H1 (cell line): ENCODE data around the gene MRAP2. TPM values are rescaled to one million over a fixed set of nuclear protein-coding genes. Genes with fewer than 3 reads are reported as not detected.

Experiments used
- BCL11A ChIP-seq, 2 experiments: IDR thresholded peaks; one replicate each; pipeline ENCODE4 v1.6.1; 2011; ENCODE audit warnings: low read depth in 2 of 2, low read length in 2 of 2, mild to moderate bottlenecking in 2 of 2
- CBX5 ChIP-seq: fragments of 300-800, 300-1000 bp; sonication (generic); IDR thresholded peaks from 2 replicates; pipeline ENCODE4 v1.7.1; 2016; ENCODE audit warnings: antibody characterized with exemption, low read length, low read depth
- CHD1 ChIP-seq: IDR thresholded peaks from 2 replicates; pipeline ENCODE4 v1.6.1; 2012; ENCODE audit warnings: low read depth, low read length, improper control_type of control experiment
- CHD2 ChIP-seq: IDR thresholded peaks from 2 replicates; pipeline ENCODE4 v1.6.1; 2012; ENCODE audit warnings: low read length, improper control_type of control experiment
- CTBP2 ChIP-seq: IDR thresholded peaks from 2 replicates; pipeline ENCODE4 v1.7.0; 2011; ENCODE audit warnings: borderline replicate concordance, mild to moderate bottlenecking, moderate library complexity, mixed read lengths, low read length; ENCODE audit not compliant: insufficient read depth, insufficient read length
- CTCF ChIP-seq, 3 experiments: IDR thresholded peaks; 1 replicate in 2 of 3; 2 replicates in 1 of 3; pipeline versions ENCODE4 v1.5.1 to v1.6.1; 2011; ENCODE audit warnings: low read length in 3 of 3, mild to moderate bottlenecking in 3 of 3, inconsistent platforms in 2 of 3, low read depth in 1 of 3, moderate library complexity in 1 of 3; ENCODE audit not compliant: insufficient read depth in 1 of 3; ENCODE audit errors: control extremely low read depth in 1 of 3
- E2F6 ChIP-seq: IDR thresholded peaks from 2 replicates; pipeline ENCODE4 v1.6.1; 2012; ENCODE audit warnings: inconsistent platforms
- EGR1 ChIP-seq: IDR thresholded peaks from 2 replicates; pipeline ENCODE4 v1.6.1; 2011; ENCODE audit warnings: low read depth, low read length, borderline replicate concordance
- EZH2 ChIP-seq: fragments of 200-600 bp; sonication (generic); IDR thresholded peaks from 2 replicates; pipeline ENCODE4 v1.7.1; 2012; ENCODE audit warnings: low read depth, mild to moderate bottlenecking, moderate library complexity, low read length, inconsistent platforms; ENCODE audit not compliant: severe bottlenecking
- JUN ChIP-seq: IDR thresholded peaks from 2 replicates; pipeline ENCODE4 v1.6.1; 2011; ENCODE audit warnings: low read depth, mild to moderate bottlenecking, improper control_type of control experiment, low read length
- KDM1A ChIP-seq: fragments of 200-600, 300-600 bp; sonication (generic); IDR thresholded peaks from 2 replicates; pipeline ENCODE4 v1.7.1; 2016; ENCODE audit warnings: mild to moderate bottlenecking, low read length, borderline replicate concordance
- KDM4A ChIP-seq: IDR thresholded peaks from one replicate; pipeline ENCODE4 v1.7.1; 2012; ENCODE audit warnings: low read depth, mild to moderate bottlenecking, moderate library complexity, low read length, inconsistent platforms; ENCODE audit not compliant: severe bottlenecking
- KDM5A ChIP-seq: fragments of 200-600 bp; IDR thresholded peaks from 2 replicates; pipeline ENCODE4 v1.7.1; 2012; ENCODE audit warnings: mild to moderate bottlenecking, low read length, inconsistent platforms, mixed read lengths
- MAX ChIP-seq: IDR thresholded peaks from 2 replicates; pipeline ENCODE4 v1.6.1; 2012; ENCODE audit warnings: inconsistent platforms
- NANOG ChIP-seq: IDR thresholded peaks from 2 replicates; pipeline ENCODE4 v1.6.1; 2011; ENCODE audit warnings: low read length, low read depth, mild to moderate bottlenecking, inconsistent platforms; ENCODE audit not compliant: insufficient read depth, poor library complexity, severe bottlenecking
- RFX5 ChIP-seq: IDR thresholded peaks from 2 replicates; pipeline ENCODE4 v1.6.1; 2011; ENCODE audit warnings: low read depth, low read length, improper control_type of control experiment, borderline replicate concordance
- SP2 ChIP-seq: IDR thresholded peaks from 2 replicates; pipeline ENCODE4 v1.6.1; 2012; ENCODE audit warnings: mild to moderate bottlenecking, low read length, inconsistent platforms
- TAF7 ChIP-seq: optimal IDR thresholded peaks from 2 replicates; pipeline ENCODE3; 2011; ENCODE audit warnings: low read depth, mild to moderate bottlenecking, inconsistent platforms, low read length, moderate library complexity, borderline replicate concordance
- TBP ChIP-seq: IDR thresholded peaks from 2 replicates; pipeline ENCODE4 v1.6.1; 2011; ENCODE audit warnings: low read depth, low read length, improper control_type of control experiment
- YY1 ChIP-seq: IDR thresholded peaks from 2 replicates; pipeline ENCODE4 v1.6.1; 2011; ENCODE audit warnings: low read depth, mild to moderate bottlenecking, low read length
- polyA plus RNA-seq, 7 experiments: library from polyadenylated mRNA; depleted of rRNA in 3 of 7; stranded (reverse) in 5 of 7; unstranded in 2 of 7; fragments of >200 nt in 5 of 7; fragments of 200-250 nt in 2 of 7; gene quantifications; 1 replicate in 5 of 7; 2 replicates in 1 of 7; 4 replicates in 1 of 7; pipeline versions ENCODE4 v1.2.1 to v1.2.3, GENCODE V29; 2011 to 2013; ENCODE audit warnings: missing spikeins in 2 of 7, mixed read lengths in 2 of 7
- total RNA-seq: library from RNA; stranded (reverse); fragmentation: NEBNext Ultra II Directional; extraction: Animal tissue kit (Norgen Biotek cat#: 25700); gene quantifications from 2 replicates; pipeline ENCODE4 v1.2.1, GENCODE V29; 2021

The MRAP2 gene
- total and polyA plus RNA-seq, 2 of the 8 experiments (the other 6 are each of a cell fraction or from before 2014, with no cell fraction given), result 5.0 to 11.0 TPM

- TF ChIP-seq KDM5A, result no peak
- no peak for TF ChIP-seq YY1
- no peak for TF ChIP-seq KDM1A
- no peak for TF ChIP-seq JUN
- TF ChIP-seq TBP, result no peak
- no peak for TF ChIP-seq MAX
- TF ChIP-seq EGR1, result no peak
- no peak for TF ChIP-seq CBX5
- no peak for TF ChIP-seq NANOG
- TF ChIP-seq CHD2, result no peak
- TF ChIP-seq CHD1, result no peak
- no peak for TF ChIP-seq RFX5
- TF ChIP-seq CTCF (IDR thresholded peaks at IDR 0.05; ENCODE audit: control extremely low read depth in 1 of 3, insufficient read depth in 1 of 3, low read depth in 1 of 3, low read length in 3 of 3), result no peak
- no peak for TF ChIP-seq BCL11A (IDR thresholded peaks at IDR 0.05; ENCODE audit: low read depth in 2 of 2, low read length in 2 of 2)
- TF ChIP-seq EZH2, result peak; percentile 33
- peak; percentile 62 for TF ChIP-seq E2F6
- TF ChIP-seq CTBP2, result no peak
- TF ChIP-seq SP2, result no peak
- TF ChIP-seq TAF7, result no peak
- peak; percentile 82 for TF ChIP-seq KDM4A
Measured at GRCh38 chr6:84033523-84034451, at the start of gene MRAP2 (continued).
